ENCODE data around the gene FKBP10.

- TF ChIP-seq GATA2 (IDR thresholded peaks at IDR 0.05; ENCODE audit: insufficient read depth, insufficient read length, low read depth, low read length) (no peak), POLR2A (IDR thresholded peaks at IDR 0.05; ENCODE audit: low read depth, low read length) (no peak)
- TF ChIP-seq, protein P1, sequence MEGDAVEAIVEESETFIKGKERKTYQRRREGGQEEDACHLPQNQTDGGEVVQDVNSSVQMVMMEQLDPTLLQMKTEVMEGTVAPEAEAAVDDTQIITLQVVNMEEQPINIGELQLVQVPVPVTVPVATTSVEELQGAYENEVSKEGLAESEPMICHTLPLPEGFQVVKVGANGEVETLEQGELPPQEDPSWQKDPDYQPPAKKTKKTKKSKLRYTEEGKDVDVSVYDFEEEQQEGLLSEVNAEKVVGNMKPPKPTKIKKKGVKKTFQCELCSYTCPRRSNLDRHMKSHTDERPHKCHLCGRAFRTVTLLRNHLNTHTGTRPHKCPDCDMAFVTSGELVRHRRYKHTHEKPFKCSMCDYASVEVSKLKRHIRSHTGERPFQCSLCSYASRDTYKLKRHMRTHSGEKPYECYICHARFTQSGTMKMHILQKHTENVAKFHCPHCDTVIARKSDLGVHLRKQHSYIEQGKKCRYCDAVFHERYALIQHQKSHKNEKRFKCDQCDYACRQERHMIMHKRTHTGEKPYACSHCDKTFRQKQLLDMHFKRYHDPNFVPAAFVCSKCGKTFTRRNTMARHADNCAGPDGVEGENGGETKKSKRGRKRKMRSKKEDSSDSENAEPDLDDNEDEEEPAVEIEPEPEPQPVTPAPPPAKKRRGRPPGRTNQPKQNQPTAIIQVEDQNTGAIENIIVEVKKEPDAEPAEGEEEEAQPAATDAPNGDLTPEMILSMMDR (IDR thresholded peaks at IDR 0.05; ENCODE audit: extremely low read depth in 1 of 2, insufficient read depth in 1 of 2, low read depth in 1 of 2, low read length in 2 of 2), result no peak
Observed at GRCh38 chr17:41816637-41817320, 4.0 kb downstream of the FKBP10 start.
